HCT116 (cell line): ENCODE results near the gene DNAJC16. TPM values are rescaled to one million over a fixed set of nuclear protein-coding genes. Genes with fewer than 3 reads are reported as not detected.

Experiments used
- ATAC-seq: fragments of 200-7000 bp; cut with Tn5 transposase; 2 replicates; pipeline ENCODE4 v1.9.1; 2020; ENCODE audit warnings: mild to moderate bottlenecking, moderate library complexity
- BruUV-seq: library from RNA; stranded (reverse); fragments of 400-500 nt; replicated peaks from 2 replicates; lab custom pipeline; 2021; lab: Mats Ljungman, UMichigan
- CTCF ChIA-PET: fragments of 300-600 bp; sonication (Branson Sonifier 250); formaldehyde crosslinking; loops from one replicate; lab custom pipeline; 2021; ENCODE audit warnings: antibody characterized with exemption; lab: Charles Lee
- POLR2A ChIA-PET: fragments of 300-600, 350-600 bp; sonication (Branson Sonifier 250); formaldehyde crosslinking; loops from one replicate; lab custom pipeline; 2021; ENCODE audit warnings: antibody characterized with exemption; lab: Charles Lee
- RAD21 ChIA-PET, 2 experiments: fragments of 300-600 bp; sonication (Branson Sonifier 250); formaldehyde crosslinking; loops; one replicate each; lab custom pipeline; 2023; ENCODE audit warnings: low total read pairs in 2 of 2; ENCODE audit not compliant: uncharacterized antibody in 2 of 2, unreplicated experiment in 2 of 2, low non-redundant PET in 1 of 2; lab: Charles Lee
- DNase-seq: peaks from one replicate; pipeline ENCODE4 v3.0.0-alpha.2; 2010; ENCODE audit warnings: low read depth, low spot score
- H2AFZ ChIP-seq: fragments of 200-600 bp; shearing (Covaris generic), sonication (generic); 2 replicates; pipeline ENCODE4 v1.6.1; 2017; ENCODE audit warnings: low read depth, mixed run types, mixed read lengths, antibody characterized with exemption, low read length; ENCODE audit not compliant: poor library complexity, severe bottlenecking
- H3K27ac ChIP-seq: 2 replicates; pipeline ENCODE4 v1.5.1; 2012; ENCODE audit warnings: low read depth, low read length
- H3K27me3 ChIP-seq: fragments of 200-600 bp; sonication (generic); 2 replicates; pipeline ENCODE4 v1.6.1; 2016; ENCODE audit warnings: mixed run types, low read length, mixed read lengths; ENCODE audit not compliant: insufficient read depth
- H3K36me3 ChIP-seq, 2 experiments: fragments of 200-500 bp in 1 of 2; fragments of 200-600 bp in 1 of 2; sonication (Bioruptor generic) in 1 of 2; sonication (generic) in 1 of 2; 2 replicates each; pipeline versions ENCODE4 v1.5.1 to v1.6.1; 2014 to 2016; ENCODE audit warnings: low read length in 2 of 2, inconsistent platforms in 1 of 2, mixed read lengths in 1 of 2, mixed run types in 1 of 2; ENCODE audit not compliant: insufficient read depth in 2 of 2, control insufficient read depth in 1 of 2
- H3K4me1 ChIP-seq, 2 experiments: fragments of 200-600 bp in 1 of 2; sonication (generic) in 1 of 2; 2 replicates each; pipeline versions ENCODE4 v1.5.1 to v1.6.1; 2012 to 2017; ENCODE audit warnings: low read length in 2 of 2, inconsistent platforms in 1 of 2, mild to moderate bottlenecking in 1 of 2, mixed read lengths in 1 of 2, mixed run types in 1 of 2, moderate library complexity in 1 of 2; ENCODE audit not compliant: insufficient read depth in 2 of 2, control insufficient read depth in 1 of 2
- H3K4me2 ChIP-seq: fragments of 200-600 bp; sonication (generic); 2 replicates; pipeline ENCODE4 v1.6.1; 2017; ENCODE audit warnings: mixed run types, low read length, mixed read lengths
- H3K4me3 ChIP-seq, 2 experiments: fragments of 200-600 bp in 1 of 2; sonication (generic) in 1 of 2; replicated peaks in 1 of 2; 2 replicates each; pipeline ENCODE4 v1.5.1; 2011 to 2016; ENCODE audit warnings: low read length in 2 of 2, control low read depth in 1 of 2, low read depth in 1 of 2, mild to moderate bottlenecking in 1 of 2, mixed read lengths in 1 of 2, mixed run types in 1 of 2
- H3K79me2 ChIP-seq: fragments of 200-600 bp; sonication (generic); 2 replicates; pipeline ENCODE4 v1.6.1; 2017; ENCODE audit warnings: mild to moderate bottlenecking, mixed run types, low read length, moderate library complexity, mixed read lengths; ENCODE audit not compliant: insufficient read depth
- H3K9ac ChIP-seq: fragments of 200-600 bp; sonication (generic); 2 replicates; pipeline ENCODE4 v1.6.1; 2016; ENCODE audit warnings: low read length, mixed read lengths
- H3K9me2 ChIP-seq: fragments of 200-600 bp; sonication (generic), shearing (Covaris generic); 2 replicates; pipeline ENCODE4 v1.6.1; 2017; ENCODE audit warnings: mixed run types, mild to moderate bottlenecking, moderate library complexity; ENCODE audit not compliant: insufficient read depth
- H3K9me3 ChIP-seq, 2 experiments: fragments of 200-500 bp in 1 of 2; fragments of 200-600 bp in 1 of 2; sonication (Bioruptor generic) in 1 of 2; sonication (generic) in 1 of 2; 2 replicates each; pipeline ENCODE4 v1.6.1; 2014 to 2017; ENCODE audit warnings: low read length in 2 of 2, mixed read lengths in 2 of 2, inconsistent platforms in 1 of 2, low read depth in 1 of 2, mild to moderate bottlenecking in 1 of 2, mixed run types in 1 of 2, moderate library complexity in 1 of 2; ENCODE audit not compliant: control insufficient read depth in 1 of 2, insufficient read depth in 1 of 2
- H4K20me1 ChIP-seq: fragments of 200-600 bp; sonication (generic), shearing (Covaris generic); 2 replicates; pipeline ENCODE4 v1.6.1; 2017; ENCODE audit warnings: mixed run types, mild to moderate bottlenecking, moderate library complexity; ENCODE audit not compliant: insufficient read depth
- CTCF ChIP-seq, 3 experiments: fragments of 200-600 bp in 1 of 3; sonication (generic) in 1 of 3; IDR thresholded peaks in 2 of 3; conservative IDR thresholded peaks in 1 of 3; 2 replicates each; pipeline ENCODE4 v1.5.1; 2012 to 2017; ENCODE audit warnings: low read depth in 2 of 3, low read length in 2 of 3, antibody characterized with exemption in 1 of 3, borderline replicate concordance in 1 of 3, control low read depth in 1 of 3, mild to moderate bottlenecking in 1 of 3, mixed read lengths in 1 of 3, mixed run types in 1 of 3, moderate library complexity in 1 of 3; ENCODE audit not compliant: insufficient read depth in 1 of 3
- EGR1 ChIP-seq: IDR thresholded peaks from 2 replicates; pipeline ENCODE4 v1.6.1; 2012; ENCODE audit warnings: low read depth
- POLR2A ChIP-seq: IDR thresholded peaks from 2 replicates; pipeline ENCODE4 v1.7.0; 2011; ENCODE audit warnings: borderline replicate concordance; ENCODE audit not compliant: insufficient read depth, insufficient read length; ENCODE audit errors: extremely low read depth
- POLR2AphosphoS5 ChIP-seq: IDR thresholded peaks from 2 replicates; pipeline ENCODE4 v1.6.1; 2011; ENCODE audit warnings: mild to moderate bottlenecking, low read depth, low read length, moderate library complexity
- RAD21 ChIP-seq: IDR thresholded peaks from 2 replicates; pipeline ENCODE4 v1.6.1; 2012; ENCODE audit warnings: low read depth, mild to moderate bottlenecking
- REST ChIP-seq: IDR thresholded peaks from 2 replicates; pipeline ENCODE4 v1.6.1; 2012; ENCODE audit warnings: low read depth
- SP1 ChIP-seq: IDR thresholded peaks from 2 replicates; pipeline ENCODE4 v1.6.1; 2012; ENCODE audit warnings: low read depth
- YY1 ChIP-seq: IDR thresholded peaks from 2 replicates; pipeline ENCODE4 v1.6.1; 2011; ENCODE audit warnings: low read length, low read depth, moderate library complexity, mild to moderate bottlenecking; ENCODE audit not compliant: insufficient replicate concordance; ENCODE audit errors: extremely low read depth
- ZBTB33 ChIP-seq: IDR thresholded peaks from 2 replicates; pipeline ENCODE4 v1.6.1; 2011; ENCODE audit warnings: mild to moderate bottlenecking, low read length, moderate library complexity; ENCODE audit not compliant: insufficient replicate concordance; ENCODE audit errors: extremely low read depth
- intact Hi-C: fragments of 100-400 bp; cut with micrococcal nuclease; formaldehyde crosslinking; loops from 2 replicates; pipeline ENCODE4 v1.10.0; 2022
- total RNA-seq: library from RNA; stranded (reverse); gene quantifications from one replicate; pipeline ENCODE4 v1.2.1, GENCODE V29; 2021; ENCODE audit not compliant: unreplicated experiment

The DNAJC16 gene
- total RNA-seq, 1 experiment from 2014 or later: 20.6 TPM

GRCh38 chr1:15618655-15619525 is 92.2 kb downstream of the DNAJC16 start:
- ATAC-seq: no peak
- peak overlapping the region; percentile 91; the same call in 1 of the 2 replicates for H3K27ac ChIP-seq
- H3K4me1 ChIP-seq: peaks cover 8 to 33% of the 10 kb centered on the region in 2 experiments
- no peaks in the 10 kb centered on the region for H3K9me3 ChIP-seq
- intact Hi-C loops: loop anchor here (5.0 kb wide), 1 partner anchor 92 kb away; the partner anchor contains the start of gene DNAJC16
- no peaks in the 10 kb centered on the region for H3K27me3 ChIP-seq
- peaks cover 0 to 13% of the 10 kb centered on the region in 2 experiments; a peak in 1 of 4 replicates for H3K36me3 ChIP-seq
- peaks cover 8% of the 10 kb centered on the region; the same call in 1 of the 2 replicates for H4K20me1 ChIP-seq
- H3K79me2 ChIP-seq: peaks cover 65% of the 10 kb centered on the region
- RAD21 ChIA-PET: no interaction called here
- CTCF ChIA-PET: interaction anchor here (0.6 kb wide), 1 partner anchor 520 kb away, joined by 3 read pairs; no protein-coding TSS in a partner anchor
- H3K9me2 ChIP-seq: no peaks in the 10 kb centered on the region
- no peak for DNase-seq
- POLR2A ChIA-PET: no interaction called here
- H3K4me2 ChIP-seq: peak overlapping the region; percentile 89
- no peak overlapping the region for H2AFZ ChIP-seq
- peak overlapping the region; percentile 97 for H3K4me3 ChIP-seq
- TSS peak; percentile 71 for BruUV-seq
- TF ChIP-seq POLR2A: no peak
- TF ChIP-seq EGR1: no peak
- TF ChIP-seq, all 23 proteins: peak for 0
- peak overlapping the region; percentile 98 for H3K9ac ChIP-seq

GRCh38 chr1:15620155-15620545 is 93.5 kb downstream of the DNAJC16 start:
- Histone ChIP-seq H3K27ac (no peak overlapping the region), H2AFZ (no peak overlapping the region), H3K79me2 (peaks cover 78% of the 10 kb centered on the region), H3K4me1 (peaks cover 8 to 33% of the 10 kb centered on the region in 2 experiments), H3K27me3 (no peaks in the 10 kb centered on the region), H3K9ac (no peak overlapping the region), H3K36me3 (peaks cover 0 to 13% of the 10 kb centered on the region in 2 experiments; a peak in 1 of 4 replicates), H3K9me2 (no peaks in the 10 kb centered on the region), H3K4me3 (no peak overlapping the region), H3K4me2 (peak overlapping the region; percentile 10), H3K9me3 (no peaks in the 10 kb centered on the region), H4K20me1 (peaks cover 8% of the 10 kb centered on the region; the same call in 1 of the 2 replicates)
- ChIA-PET POLR2A (no interaction called here), CTCF (no interaction called here), RAD21 (no interaction called here)
- intact Hi-C loops: no loop called here
- ATAC-seq: no peak
- BruUV-seq: no TSS peak
- DNase-seq: no peak
- TF ChIP-seq EGR1: no peak
- no peak for TF ChIP-seq SP1
- no peak for TF ChIP-seq YY1
- TF ChIP-seq REST: no peak
- no peak for TF ChIP-seq POLR2AphosphoS5
- TF ChIP-seq CTCF (IDR thresholded peaks at IDR 0.05 in 2 of 3, conservative IDR thresholded peaks at IDR 0.05 in 1 of 3; ENCODE audit: borderline replicate concordance in 1 of 3, insufficient read depth in 1 of 3, low read depth in 2 of 3, low read length in 2 of 3): no peak
- TF ChIP-seq ZBTB33: no peak
- TF ChIP-seq RAD21: no peak
